Measurements from ENCODE around the gene GOPC.

GOPC gene

DNA sequence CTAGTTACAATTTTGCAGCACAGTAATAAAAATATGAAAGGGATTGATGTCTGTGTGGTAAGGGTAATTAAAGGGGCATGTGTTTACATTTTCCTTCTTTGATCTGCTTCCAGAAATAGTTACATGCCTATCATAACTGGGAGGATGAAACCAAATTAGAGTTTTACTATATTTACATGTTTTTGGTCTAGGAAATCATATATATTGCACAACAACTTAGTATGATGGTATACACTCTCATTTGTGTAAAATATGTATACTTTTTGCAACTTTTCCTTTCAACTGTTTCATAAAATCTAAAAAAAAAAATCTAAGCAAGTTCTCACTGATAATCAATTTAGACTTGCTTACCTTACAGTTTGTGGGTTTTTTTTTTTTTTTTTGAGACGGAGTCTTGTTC lies 87.7 kb downstream of the GOPC start:
- no peak for DNase-seq (ENCODE audit: low read depth, low spot score)

DNA sequence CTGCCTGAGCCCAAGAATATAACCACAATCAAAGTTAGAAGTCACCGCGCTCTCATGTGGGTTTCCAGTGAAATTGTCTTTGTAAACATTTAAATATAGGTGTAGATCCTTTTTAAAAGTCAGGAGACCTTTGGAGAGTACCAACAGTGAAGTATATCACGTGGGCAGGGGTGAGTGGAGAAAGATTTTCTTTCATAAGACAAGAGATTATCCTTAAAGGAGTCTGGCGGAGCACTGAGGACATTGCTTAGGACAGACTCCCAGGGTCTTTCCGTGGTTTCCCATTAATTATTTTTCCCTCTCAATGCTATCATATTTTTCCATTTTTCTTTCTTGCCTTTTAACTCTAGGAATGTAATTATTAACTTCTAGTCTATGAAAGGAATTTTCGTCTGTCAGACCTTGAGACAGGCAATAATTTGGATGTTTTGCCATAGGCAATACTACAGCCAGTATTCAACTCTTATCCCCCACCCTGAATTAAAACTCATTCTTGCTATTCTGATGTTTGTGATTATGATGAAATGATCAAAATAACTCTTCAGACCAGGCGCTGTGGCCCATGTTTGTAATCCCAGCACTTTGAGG lies 88.4 kb downstream of the GOPC start:
- no peak for DNase-seq (ENCODE audit: low read depth, low spot score)

DNA sequence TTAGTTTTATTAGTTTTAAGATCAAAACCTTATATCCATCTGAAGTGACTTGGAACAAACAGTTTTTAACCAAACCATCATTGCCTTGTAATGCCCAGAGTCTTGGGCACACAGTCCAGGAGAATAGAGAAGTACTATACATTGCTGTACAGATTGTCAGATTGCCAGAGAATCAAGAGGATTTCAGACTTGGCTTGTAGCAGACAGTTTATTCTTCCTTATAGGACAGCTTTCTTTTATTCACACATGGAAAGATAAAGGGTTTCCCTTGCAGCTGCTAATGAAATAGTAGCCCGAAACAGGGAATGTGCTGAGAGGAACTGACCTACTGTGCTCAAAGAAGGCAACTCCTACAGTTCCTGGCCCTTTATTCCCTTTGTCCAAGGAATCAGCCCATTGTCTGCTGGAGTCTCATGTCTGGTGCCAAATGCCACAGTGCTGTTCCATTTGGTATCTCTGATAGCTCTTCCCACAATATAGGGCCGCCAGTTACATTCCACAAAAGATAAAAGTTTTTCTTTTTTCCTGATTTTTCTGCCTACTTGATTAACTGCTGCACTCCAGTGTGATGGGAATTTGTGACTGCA lies 89.2 kb downstream of the GOPC start:
- DNase-seq (ENCODE audit: low read depth, low spot score), result no peak

DNA sequence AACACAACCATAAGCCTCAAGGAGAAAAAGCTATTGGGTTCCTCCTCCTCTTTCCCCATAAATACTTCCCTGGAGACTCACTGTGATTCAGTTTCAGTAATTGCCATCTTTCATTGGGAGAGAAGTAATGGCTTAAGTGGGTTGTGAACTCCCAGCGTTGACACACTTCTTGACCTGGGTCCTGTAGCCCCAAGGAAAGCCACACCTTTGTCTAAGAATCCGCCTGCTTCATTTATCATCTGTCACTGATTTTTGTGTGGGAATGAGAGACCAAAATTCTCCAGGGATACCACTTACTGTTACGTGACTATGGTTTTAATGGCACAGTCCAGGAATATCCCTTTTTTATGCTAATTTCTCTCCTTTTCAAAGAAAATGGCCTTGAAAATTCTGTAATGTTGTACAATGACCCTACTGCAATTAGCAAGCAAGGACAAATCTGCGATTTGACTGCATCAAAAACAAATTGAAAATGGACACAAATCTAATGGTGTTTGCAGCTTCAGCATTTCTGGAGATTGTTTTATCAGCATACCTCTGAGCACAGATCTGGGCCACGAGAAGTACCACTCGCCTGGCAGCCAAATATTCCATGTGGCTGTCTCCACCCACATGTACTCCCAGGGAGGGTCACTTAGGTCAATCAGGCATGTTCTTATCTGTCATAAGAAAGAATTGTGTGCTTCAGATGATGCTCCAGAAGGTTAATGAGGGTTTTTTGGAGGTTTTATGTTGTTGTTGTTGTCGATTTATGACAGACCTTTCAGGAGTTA lies 90.1 kb downstream of the GOPC start:
- no peak for DNase-seq (ENCODE audit: low read depth, low spot score)
